Measurements from ENCODE around the gene SLC4A3.

Gene SLC4A3

GRCh38 chr2:219614076-219614860, 13.2 kb upstream of the SLC4A3 start:
- no peak for FAIRE-seq

DNA sequence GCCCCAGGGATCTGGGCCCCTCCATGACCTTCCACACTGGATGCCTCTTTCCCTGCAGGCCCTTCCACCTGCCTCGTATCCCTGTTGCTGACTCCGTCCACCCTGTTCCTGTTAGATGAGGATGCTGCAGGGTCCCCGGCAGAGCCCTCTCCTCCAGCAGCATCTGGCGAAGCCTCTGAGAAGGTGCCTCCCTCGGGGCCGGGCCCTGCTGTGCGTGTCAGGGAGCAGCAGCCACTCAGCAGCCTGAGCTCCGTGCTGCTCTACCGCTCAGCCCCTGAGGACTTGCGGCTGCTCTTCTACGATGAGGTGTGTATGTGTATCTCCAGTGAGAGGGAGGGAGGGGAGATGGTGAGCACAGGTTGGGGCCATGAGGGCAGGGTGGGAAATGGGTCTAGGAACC, 12.4 kb upstream of the SLC4A3 start:
- no peak for FAIRE-seq

DNA sequence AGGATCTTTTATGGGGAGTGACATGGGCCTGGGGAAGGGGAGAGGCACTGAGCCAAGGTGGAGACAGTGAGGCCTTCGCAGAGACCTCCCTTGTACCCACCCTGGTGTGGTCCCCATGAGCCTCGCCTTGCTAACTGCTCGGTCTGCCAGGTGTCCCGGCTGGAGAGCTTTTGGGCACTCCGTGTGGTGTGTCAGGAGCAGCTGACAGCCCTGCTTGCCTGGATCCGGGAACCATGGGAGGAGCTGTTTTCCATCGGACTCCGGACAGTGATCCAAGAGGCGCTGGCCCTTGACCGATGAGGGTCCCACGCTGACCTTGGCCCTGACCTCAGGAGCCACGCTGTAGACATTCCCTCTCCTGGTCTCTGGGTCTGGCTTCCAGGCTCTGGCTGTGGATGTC, 11.5 kb upstream of the SLC4A3 start:
- no peak for FAIRE-seq

DNA sequence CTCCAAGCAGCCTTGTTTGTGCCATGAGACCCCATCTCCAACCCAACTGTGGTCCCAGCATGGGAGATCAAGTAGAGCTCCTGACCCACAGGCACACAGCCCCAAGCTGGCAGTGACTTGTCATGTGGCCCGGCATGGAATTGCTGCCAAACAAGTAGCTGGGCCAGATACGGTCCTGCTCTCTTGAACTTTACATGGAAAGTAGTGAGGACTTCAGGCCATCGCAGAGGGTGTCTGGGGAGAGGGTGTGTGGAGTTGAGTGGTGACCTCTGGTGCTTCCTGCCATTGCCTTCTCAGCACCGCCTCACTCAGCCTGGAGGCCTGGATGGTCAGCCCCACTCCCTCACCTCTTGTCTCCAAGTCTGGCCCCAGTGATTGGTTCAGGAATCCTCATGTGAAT, 10.9 kb upstream of the SLC4A3 start:
- no peak for FAIRE-seq

GRCh38 chr2:219618733-219619122, 8.7 kb upstream of the SLC4A3 start:
- no peak for FAIRE-seq

- no peak for FAIRE-seq
These were observed 8.2 kb upstream of the SLC4A3 start for GRCh38 chr2:219619235-219619634.

DNA sequence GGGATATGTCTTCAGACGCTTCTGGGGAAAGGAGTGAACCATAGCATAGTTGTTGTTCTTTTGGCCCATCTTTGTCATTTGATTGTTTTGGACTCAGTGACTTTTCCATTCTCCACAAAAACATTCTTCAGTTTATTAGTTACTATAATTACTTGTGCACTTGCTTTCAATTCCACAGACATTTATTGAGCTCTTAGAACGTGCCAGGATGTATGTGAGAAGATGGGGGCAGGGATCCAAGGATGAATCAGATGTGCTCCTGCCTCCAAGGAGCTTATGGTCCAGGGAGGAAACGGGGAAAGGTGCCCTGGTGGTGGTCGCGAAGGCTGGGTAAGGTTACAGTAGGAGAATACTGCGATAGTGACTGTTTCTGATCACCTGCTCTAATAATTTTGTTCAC, 6.9 kb upstream of the SLC4A3 start:
- FAIRE-seq = no peak

GRCh38 chr2:219621935-219622334, 5.5 kb upstream of the SLC4A3 start:
- FAIRE-seq = no peak

- FAIRE-seq = no peak
These were observed 5.0 kb upstream of the SLC4A3 start for GRCh38 chr2:219622472-219622871.

- FAIRE-seq = no peak
These were observed 2.9 kb upstream of the SLC4A3 start for GRCh38 chr2:219624565-219624964.

DNA sequence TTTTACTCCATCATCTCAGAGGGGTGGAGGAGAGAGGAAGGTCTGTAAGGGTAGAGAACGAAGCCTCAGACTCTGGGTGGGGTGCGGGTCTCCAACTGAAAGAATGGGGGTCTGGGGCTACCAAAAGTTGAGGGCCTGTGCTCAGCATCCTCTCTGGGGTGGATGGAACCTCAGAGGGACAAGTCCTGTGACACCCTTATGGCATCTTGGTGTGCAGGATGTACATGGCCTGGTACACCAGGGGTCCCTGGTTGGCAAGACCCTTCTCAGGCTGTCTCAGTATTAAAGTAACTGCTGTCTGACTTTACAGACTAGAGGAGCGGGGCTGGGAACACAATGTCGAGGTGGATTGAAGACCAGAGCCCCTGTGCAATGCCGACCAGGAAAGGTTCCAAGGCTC, 2.3 kb upstream of the SLC4A3 start:
- no peak for FAIRE-seq

- FAIRE-seq = no peak
These were observed 890 bp upstream of the SLC4A3 start for GRCh38 chr2:219626540-219626939.

DNA sequence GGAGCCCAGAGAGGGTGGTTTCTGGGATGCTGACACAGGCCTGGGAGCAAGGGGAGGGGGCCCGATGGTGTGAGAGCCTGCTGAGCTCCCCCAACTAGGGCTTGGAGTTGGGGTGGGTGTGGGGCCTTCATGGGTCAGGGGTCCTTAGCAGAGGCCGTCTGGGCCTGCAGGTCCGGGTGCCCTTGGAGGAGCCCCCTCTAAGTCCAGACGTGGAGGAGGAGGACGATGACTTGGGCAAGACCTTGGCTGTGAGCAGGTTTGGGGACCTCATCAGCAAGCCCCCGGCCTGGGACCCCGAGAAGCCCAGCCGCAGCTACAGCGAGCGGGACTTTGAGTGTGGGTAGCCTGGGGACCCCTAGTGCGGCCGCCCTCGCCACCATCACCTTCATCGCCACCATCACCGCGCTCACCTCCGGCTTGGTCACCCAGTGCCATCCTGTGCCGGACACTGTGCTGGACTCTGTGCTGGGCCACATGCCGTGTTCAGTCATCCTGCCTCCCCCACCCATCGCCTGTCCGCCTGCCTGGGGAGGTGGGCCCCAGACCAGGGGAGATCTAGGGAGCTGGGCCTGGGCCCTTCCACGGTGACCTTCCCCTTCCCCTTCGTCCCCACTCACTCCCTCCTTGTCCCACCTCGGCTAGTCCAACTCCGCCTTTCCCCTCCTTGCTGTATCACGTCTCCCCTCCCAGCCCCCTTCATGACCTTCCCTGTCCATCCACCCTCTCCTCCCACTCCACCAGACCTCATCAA, 980 bp downstream of the SLC4A3 start:
- no peak for FAIRE-seq

- FAIRE-seq = no peak
These were observed 1.8 kb downstream of the SLC4A3 start for GRCh38 chr2:219628986-219629901.

DNA sequence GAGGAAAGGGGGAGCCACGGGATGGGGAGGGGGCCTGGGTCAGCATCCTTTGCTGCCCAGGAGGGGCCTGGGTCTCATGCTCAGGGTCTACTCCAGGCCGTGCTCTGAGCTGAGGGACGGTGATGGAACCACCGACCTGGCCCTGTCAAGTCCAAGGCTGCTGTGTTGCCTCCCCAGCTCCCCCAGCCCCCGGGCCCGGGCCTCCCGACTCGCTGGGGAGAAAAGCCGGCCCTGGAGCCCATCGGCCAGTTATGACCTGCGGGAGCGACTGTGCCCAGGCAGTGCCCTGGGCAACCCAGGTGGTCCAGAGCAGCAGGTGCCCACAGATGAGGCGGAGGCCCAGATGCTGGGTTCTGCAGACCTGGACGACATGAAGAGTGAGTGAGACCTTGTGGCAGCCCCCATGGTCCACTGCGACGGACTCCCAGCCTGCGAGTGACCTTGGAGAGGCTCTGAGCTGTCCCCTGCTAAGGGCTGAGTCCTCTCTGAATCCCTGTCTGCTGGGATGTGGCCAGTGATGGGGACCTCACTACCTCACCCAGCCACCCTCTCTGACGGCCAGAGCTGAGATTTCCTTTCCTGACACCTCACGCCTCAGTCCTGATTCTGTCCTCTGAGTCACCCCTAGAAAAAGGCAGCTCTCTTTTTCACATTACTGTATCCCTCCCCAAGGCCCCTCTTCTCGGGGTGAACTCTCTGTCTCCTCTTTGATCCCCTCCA, 2.7 kb downstream of the SLC4A3 start:
- no peak for FAIRE-seq

GRCh38 chr2:219630770-219631405, 3.5 kb downstream of the SLC4A3 start:
- FAIRE-seq = no peak

GRCh38 chr2:219631406-219631891, 4.0 kb downstream of the SLC4A3 start:
- no peak for FAIRE-seq

DNA sequence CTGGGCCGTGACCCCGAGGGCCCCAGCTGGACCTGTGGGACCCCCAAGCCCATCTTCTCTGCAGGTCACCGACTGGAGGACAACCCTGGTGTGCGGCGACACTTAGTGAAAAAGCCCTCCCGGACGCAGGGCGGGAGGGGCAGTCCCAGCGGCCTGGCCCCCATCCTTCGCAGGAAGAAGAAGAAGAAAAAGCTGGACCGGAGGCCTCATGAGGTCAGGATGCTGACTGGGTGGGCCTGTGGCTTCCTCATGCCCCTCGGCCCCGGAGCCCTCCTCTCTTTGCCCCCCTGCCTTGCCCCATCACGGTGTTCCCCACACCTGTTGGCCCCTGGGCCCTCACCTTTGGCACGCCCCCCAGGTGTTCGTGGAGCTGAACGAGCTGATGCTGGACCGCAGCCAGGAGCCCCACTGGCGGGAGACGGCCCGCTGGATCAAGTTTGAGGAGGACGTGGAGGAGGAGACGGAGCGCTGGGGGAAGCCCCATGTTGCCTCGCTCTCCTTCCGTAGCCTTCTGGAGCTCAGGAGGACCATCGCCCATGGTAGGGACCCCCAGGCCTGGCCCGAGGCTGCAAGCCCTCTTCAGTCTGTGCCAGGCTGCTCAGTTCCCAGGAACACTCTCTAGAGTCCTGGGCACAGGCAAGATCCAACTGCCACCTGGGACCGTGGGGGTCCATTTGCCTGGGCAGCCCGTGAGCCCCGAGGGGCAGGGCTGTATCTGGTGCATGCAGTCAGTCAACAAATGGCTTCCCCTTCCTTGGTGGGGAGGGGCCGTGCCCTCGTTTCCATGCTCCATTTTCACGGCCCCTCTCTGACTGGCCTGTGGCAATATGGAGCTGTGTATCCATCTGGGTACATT, 4.7 kb downstream of the SLC4A3 start:
- no peak for FAIRE-seq

DNA sequence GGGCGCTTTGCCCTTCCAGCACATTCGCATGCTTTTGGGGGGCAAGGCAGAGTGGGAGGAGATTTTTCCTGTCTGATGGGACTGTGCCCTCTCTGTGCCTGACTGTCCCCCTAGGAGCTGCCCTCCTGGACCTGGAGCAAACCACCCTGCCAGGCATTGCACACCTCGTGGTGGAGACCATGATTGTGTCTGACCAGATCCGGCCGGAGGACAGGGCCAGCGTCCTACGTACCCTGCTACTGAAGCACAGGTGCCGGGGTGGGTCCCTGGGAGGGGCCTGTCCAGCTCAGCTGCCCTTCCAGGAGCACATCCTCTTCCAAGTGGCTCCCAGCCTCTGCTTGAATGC, 5.3 kb downstream of the SLC4A3 start:
- no peak for FAIRE-seq

- no peak for FAIRE-seq
These were observed 6.0 kb downstream of the SLC4A3 start for GRCh38 chr2:219633276-219634065.

Data from endometrium (tissue), 2 donors.